Measurements from ENCODE around the gene PSMA6.
"Not testable (repeated sequence)": the region's sequence is repeated elsewhere in the genome, so short reads cannot be mapped to it uniquely, and the experiment has no call there.

PSMA6 gene

DNA sequence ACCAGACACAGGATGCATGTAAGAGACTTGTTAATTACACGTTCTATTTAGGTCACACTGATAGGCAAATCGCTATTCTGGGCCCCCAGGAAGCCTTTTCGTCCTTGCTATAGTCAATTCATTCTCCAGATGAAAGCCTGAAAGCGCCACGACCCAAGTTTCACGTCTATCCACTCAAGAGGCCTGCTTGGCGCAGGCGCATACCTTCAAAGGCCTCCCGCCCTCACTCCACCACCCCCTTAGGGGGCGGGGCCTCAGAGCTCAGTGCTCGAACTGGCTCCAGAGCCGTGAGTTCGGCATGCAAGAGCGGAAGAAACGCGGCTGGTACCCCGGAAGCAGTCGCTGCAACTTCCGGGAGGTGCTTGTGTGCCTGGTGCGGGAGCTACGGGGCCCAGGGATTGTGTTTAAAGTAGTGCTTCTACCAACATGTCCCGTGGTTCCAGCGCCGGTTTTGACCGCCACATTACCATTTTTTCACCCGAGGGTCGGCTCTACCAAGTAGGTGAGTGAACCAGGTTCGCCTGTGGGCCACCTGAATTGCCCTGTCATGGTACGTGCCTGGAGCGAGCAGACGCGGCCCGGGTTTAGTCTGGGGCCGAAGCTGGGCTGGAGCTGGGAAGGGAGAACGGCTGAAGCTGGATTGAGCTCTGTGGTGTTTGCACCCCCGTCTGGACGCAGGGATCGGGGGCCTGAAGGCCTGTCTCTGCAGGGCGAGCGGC lies at the start of gene PSMA6:
Gene PSMA6 (plus strand): TSS at position 332 of the 719 bp plus-strand sequence. CDS start 95 bp downstream, at position 427.
- peak; percentile 98 for FAIRE-seq

DNA sequence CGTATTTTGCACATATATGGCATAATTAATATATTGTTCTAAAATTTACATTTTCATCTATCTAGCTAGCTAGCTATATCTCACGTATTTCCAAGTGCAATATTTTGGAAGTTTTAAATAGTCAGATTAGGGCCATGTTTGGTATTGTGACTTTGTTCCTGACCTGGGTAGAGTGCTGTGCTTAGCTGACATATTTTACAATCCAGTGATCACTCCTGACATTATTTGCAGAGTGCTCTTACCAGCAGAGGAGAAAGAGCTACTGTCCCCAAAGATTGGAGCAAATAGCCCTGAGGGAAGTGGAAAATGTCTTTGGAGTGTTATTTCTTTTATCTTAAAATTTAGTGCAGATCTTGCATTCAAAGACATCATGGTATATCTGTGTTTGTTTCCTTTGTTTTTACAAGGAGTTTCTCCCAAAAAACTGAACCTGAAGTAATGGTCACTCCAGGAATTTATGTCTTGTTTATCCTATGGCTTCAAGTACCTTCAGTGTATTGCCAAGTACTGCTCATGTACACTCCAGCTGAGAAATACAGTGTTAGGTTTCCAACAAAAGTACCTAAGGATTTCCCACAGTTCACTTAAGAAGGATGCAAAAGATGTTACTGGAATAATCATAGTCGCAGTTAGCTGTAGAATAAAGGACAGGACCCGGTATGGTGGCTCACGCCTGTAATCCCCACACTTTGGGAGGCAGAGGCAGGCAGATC lies 49.4 kb upstream of the PSMA6 start:
- FAIRE-seq: no peak

DNA sequence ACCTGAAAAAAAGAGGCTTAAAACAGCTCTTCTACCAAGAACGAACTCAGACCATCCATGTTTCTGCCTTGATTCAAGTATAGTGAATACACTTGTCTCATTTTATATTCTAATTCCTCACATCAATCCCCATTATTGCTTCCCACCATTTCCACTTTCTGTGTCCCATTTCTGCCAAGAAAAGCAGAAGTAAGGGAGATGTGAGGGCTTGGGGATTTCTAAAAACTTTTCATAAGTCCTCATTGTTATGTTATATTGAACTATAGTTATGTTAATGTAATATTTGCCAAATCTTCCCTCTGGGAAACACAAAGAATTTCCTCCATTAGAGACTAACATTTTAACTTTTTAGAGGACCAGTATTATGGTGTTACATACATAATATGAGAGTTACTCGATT lies 48.2 kb upstream of the PSMA6 start:
- no peak for FAIRE-seq

DNA sequence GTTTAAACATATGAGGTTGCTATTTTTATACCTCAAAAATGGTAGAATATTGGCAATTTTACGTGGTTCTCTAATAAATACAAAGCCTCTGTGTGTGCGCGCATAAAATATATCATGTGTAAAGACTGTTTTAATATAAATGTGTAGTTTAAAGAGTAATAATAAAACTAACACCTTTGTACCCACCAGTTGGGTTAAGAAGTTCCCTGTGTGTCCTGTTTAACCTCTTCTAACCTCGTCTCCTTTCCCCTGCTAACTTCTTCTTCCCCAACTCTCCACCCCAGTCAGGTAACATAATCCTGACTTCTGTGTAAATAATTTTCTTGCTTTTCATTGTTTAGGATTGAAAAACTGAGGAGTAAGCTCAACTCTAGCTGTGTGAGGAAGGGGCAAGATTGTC lies 47.6 kb upstream of the PSMA6 start:
- FAIRE-seq: no peak

DNA sequence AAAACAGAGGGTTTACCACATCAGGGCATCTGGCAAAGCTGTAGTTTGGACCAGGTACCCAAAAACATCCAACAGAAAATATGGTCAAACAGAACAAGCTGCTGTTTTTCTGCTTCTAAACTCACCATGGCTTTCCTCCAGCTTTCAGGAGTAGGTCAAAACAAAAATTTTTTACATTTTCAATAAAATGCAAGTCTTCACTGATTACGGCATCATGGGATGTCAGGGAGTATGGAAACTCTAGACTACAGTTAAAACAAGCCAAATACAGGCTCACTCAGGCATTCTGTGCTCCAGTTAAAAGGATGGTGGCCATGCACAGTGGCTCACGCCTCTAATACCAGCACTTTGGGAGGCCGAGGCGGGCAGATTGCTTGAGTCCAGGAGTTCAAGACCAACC lies 47.1 kb upstream of the PSMA6 start:
- FAIRE-seq: no peak

DNA sequence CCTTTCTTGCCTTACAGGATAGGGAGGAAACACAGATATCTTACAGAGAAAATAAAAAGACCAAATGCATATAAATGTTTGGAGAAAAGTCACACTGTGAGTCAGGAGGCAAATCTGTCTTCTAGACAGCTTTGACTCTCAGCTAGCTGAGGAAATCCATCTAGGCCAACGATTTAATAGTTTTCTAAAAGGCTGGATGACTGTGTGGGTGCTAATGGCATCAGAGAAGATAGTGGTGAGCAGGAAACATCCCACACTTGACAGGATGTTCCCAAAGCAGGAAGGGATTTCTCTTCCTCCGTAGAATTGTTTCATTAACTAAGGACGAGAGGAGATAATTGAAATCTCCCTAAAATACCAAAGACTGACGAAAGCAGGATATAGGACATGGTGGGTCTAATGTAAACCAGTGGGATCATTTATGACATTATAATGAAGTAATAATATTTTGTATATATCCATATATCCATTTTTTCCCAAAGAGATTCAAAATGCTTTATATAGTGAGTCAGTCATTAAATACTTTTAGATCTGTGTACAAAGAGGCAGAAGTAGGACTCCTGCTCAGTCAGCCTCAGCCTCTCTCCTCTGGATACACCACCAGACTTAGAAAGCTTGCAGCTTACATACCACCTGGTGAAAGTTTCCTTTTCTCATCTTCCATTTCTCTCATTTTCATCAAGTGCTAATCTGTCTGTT lies 44.3 kb upstream of the PSMA6 start:
- no peak for FAIRE-seq

DNA sequence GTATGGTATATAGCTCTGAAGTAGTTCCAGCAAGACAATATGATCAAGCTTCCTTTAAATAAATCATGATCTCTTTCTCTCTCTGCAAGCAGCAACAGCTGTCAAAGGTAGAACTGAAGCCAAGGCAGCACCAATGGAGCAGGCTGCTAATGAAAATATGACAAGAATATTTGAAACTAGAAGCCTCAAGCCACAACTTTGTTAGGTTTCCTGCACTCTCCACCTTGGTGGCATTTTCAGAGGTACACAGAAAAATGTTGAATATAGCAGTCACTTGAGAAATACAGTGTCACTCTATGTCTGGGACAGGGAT lies 43.8 kb upstream of the PSMA6 start:
- FAIRE-seq: no peak

DNA sequence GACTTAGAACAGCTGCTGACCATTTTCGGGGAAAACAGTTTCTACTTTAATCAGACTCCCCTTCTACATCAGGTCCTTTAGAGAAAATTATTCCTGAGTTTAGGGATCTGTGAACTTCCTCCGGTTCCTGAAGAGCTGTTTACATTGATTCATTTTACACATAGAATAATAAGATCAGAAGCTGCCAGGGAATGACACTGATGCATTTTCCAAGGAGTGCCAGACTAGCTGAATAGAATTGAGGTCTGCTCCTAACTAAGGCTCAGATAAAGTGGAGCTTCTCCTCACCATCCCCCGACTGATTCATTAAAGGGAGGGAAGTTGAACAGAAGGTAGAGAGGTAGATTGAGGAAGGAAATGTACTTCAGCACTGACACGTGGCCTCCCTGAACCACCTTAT lies 41.9 kb upstream of the PSMA6 start:
- FAIRE-seq: no peak

DNA sequence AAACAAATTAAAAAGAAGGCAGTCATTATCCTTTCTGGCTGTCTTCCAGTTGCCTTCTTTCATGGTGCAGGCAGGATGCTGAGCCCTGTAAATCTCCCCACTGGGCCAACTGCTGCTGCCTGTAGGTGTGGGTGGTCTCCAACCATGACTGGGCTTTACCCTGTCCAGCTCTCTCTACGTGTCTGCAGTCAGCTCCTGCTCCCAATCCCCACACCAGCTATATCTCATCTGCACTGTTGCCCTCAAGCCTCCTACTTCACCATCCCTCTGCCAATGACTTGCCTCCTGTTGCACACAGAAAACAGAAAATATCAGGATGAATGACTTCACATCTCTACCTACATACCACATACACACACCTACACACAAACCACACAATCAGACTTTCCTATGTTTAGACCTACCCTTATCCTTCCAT lies 39.7 kb upstream of the PSMA6 start:
- no peak for FAIRE-seq

DNA sequence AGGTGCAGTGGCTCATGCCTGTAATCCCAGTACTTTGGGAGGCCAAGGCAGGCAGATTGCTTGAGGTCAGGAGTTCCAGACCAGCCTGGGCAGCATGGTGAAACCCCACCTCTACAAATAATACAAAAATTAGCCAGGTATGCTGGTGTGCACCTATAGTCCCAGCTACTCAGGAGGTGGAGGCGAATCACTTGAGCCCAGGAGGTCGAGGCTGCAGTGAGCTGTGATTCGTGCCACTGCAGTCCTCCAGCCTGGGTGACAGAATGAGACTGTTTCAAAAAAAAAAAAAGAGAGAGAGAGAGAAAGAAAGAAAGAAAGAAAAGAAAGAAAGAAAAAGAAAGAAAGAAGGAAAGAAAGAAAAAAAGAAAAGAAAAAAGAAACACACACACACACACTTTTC lies 39.1 kb upstream of the PSMA6 start:
- FAIRE-seq: not testable (repeated sequence)

DNA sequence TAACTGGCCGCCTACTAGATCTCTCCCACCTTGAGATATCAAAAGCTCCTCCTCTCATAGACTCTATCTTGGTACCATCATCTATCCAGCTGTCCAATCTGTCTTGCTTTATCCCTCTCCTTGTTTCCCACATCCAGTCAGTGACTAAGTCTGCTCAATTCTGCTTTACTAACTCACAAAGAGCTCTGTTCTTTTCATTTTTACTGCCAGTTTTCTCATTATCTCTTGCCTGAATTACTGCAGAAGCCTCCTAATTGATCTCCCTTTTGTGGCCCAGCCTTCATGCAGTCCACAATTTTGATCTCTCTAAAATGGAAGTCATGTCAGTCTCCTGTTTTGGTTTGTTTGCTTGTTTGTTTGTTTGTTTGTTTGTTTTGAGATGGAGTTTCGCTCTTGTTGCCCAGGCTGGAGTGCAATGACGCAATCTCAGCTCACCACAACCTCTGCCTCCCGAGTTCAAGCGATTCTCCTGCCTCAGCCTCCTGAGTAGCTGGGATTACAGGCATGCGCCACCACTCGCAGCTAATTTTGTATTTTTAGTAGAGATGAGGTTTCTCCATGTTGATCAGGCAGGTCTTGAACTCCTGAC lies 38.1 kb upstream of the PSMA6 start:
- FAIRE-seq: not testable (repeated sequence)

DNA sequence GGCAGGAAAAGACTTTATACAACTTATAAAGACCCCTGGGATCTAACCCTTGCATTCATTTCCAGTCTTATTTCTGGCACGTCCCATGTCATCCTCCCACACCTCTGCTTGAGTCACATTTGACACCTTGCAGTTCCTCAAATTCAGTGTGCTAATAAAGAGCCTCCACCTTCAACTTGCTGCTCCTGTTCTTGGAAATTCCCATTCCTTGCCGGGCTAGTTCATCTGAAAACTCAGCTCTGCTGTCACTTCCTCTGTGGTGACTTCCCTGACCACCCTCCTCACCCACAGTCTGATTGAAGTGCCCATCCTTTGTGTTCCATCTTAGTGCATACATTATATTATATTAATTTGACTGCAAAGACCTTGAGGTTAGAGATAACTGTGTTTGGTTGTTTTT lies 37.4 kb upstream of the PSMA6 start:
- FAIRE-seq: no peak

DNA sequence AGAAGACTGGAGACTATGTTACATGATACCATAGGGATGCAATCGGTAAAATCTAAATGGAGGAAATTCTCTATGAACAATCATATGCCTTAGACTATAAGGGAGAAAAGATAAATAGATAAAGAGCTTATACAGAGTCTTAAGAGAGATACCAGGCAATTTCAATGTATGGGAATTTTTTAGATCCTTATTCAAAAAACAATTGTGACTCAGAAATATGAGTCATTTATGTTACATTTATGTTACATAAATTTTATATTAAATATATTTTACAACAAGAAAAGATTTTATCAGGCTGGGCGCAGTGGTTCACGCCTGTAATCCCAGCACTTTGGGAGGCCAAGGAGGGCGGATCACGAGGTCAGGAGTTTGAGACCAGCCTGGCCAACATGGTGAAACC lies 36.5 kb upstream of the PSMA6 start:
- FAIRE-seq: no peak

DNA sequence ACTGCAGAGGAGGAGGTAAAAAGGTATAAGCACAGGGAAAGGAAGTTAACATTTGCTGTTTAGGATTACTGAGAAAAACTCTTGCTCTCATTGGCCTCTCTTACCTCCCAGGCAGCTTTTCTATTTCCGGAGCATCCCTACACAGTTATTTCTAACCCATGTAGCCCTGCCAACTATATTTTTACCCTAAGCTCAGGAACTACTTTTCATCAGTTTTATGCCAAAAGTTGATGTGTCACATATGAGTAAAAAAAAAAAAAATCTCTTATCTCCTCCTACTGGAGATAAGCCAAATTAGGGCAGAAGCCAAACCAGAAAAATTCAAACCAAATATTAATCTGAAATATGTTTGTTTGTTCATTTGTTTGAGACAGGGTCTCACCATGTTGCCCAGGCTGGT lies 34.4 kb upstream of the PSMA6 start:
- no peak for FAIRE-seq

DNA sequence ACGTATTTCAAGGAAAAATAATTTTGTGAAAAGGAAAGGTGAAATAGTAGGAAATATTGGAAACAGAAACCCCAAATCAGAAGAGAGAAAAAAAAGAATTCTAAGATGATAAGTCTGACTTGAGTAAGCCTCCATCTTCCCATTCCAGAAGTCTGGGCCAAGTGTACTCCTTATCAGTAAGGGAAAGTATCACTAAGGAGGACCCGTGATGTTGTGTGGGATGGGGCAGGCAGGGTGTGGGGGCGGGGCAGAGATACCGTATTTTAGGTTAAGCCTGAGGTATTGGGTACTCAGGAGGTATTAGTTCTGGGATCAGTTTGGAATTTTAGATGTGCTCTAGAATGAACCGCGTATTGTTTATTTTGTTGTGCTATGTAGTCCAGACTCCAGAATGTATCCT lies 33.8 kb upstream of the PSMA6 start:
- FAIRE-seq: no peak

DNA sequence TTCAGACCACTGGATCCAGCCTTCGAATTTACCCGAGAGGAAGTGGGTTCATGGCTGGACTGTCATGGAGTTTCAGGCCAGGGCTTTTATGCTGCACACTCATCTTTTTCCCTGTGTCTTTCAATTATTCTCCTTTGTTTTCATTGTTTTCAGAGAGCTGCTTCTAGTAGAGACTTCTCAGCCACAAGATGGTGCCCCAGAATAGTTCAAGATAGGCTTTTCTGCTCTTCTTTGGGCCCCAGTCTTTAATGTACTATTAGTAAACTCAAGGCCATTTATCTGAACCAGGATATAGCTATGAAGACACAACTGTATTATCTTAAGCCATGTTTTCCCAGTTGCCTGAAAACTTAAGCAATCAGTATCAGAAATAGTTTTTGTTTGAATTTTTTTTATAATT lies 30.4 kb upstream of the PSMA6 start:
- FAIRE-seq: no peak

DNA sequence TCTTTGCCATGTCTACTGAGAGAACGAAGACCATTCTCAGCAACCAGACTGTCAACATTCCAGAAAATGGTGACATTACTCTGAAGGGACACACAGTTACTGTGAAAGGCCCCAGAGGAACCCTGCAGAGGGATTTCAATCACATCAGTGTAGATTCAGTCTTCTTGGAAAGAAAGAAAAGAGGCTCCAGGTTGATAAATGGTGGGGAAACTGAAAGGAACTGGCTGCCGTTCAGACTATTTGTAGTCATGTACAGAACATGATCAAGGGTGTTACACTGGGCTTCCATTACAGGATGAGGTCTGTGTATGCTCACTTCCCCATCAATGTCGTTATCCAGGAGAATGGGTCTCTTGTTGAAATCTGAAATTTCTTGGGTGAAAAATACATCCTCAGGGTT lies 29.7 kb upstream of the PSMA6 start:
- FAIRE-seq: no peak

DNA sequence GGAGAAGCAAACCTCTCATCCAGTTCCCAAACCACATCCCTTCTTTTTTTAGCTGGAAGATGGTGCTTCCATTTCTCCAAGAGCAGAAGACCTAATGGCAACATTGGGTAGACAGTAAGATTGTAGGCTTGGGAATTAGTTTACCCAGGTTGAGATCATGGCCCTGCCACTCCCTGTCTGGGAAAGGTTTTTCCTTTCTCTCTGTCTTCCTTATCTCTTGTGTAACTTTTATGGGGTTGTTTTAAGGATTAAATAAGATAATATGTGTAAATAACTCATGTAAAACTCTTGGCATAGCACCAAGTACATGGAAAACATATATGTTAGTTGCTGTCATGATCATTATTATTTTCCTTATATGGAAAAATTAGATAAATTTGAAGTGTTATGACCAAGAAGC lies 23.2 kb upstream of the PSMA6 start:
- no peak for FAIRE-seq

DNA sequence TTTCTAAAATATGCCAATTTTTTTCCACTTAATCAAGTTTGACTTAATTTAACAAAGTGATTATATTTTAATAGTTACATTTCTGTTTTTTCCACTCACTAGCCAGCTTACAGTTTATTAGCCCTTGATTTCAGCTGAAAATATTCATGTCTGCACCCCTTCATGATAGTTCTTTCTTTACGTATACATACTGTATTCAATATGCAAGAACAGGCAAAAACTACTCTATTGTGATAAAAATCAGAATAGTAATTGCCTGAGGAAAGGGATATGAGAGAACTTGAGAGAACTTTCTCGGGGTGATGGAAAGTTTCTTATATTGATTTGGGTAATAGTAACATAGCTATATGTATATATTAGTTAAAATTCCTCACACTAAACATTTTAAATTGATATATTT lies 17.4 kb upstream of the PSMA6 start:
- no peak for FAIRE-seq

DNA sequence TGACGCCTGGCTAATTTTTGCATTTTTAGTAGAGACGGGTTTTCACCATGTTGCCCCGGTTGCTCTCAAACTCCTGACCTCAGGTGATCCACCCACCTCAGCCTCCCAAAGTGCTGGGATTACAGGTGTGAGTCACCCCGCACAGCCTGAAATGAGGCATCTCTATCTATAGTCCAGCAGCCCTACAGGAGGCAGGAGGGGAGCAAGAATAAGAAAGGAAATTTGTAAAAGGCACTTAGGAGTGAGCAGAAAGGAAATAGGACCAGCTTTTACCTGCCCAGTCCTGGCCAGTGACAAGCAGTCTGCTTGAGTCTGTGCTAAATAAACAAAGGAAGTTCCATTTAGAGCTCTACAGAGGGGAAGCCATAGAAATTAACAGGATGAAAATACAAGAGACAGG lies 15.0 kb upstream of the PSMA6 start:
- no peak for FAIRE-seq

DNA sequence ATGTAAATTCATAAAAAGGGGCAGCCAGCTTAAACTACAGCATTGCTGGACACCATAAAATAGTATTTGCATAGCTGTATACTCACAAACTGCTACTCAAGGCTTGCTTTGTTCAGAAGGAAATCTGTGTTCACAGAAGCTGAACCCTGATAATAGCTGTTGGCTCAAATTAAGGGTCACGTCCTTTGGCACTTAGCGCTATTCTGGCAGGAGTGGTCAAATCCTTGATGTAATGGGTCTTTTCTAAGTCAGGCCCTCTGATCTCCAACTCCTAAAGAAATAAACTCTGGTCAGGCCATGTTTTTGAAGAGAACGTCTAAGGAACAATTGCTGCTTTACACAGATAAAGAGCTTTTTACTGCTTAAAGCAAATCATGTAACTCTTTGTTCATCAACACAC lies 12.8 kb upstream of the PSMA6 start:
- no peak for FAIRE-seq

DNA sequence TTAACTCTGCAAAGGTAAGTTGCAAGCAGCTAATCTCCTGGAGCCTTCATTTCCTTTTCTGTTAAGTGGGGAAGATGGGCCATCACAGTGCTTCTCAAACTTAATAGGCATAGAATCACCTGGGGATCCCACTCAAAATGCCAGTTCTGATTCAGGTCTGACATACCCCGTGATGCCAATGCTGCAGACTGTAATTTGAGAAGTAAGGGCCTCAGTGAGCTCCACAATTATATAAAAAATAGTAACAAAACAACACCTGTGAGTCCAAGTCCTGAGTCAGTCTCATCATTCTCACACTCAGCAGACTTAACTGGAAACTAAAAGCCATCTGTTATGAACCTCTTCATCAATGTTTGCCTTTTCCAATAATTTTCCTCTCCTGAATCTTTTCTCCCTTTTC lies 10.8 kb upstream of the PSMA6 start:
- no peak for FAIRE-seq

DNA sequence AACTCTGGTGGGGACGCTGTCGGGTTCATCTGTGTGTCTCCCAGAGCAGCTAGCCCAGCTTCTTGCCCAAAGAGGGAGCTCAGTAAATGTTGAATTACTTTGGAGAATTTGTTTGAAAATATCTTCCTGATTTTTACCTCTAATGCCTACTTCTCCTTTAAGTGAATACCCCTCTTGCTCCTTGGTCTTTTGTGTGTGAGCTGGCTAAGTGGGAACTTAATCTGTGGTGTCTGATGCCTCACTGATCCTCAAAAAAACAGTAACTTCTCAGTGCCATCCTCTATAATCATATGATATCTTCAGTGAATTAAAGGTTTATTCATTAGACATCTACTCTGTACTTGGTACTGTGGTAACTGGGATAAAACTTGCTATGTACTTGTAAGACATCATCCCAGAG lies 7.7 kb upstream of the PSMA6 start:
- no peak for FAIRE-seq

All from A204.1 (cell line).